Stimulated activated naive B cell treated with anti-CD40 and anti-IgM and Interleukin-4, amounts not matched to agents 10 μg/mL and 1 μg/mL and 100 μg/mL, for 72 hours (primary cell): Measurements from ENCODE around the gene KHNYN.

Experiments
- ATAC-seq, 2 donors: fragments of 150-1000 bp; cut with Tn5 transposase; replicated peaks; 2 replicates each; pipeline ENCODE4 v1.10.0; 2021; ENCODE audit warnings: moderate library complexity in 1 of 2
- DNase-seq: peaks from one replicate; pipeline ENCODE4 v3.0.0; 2021
- H3K27ac Mint-ChIP-seq: one replicate; pipeline ENCODE4 v1.8.0; 2022; ENCODE audit warnings: mild to moderate bottlenecking, mixed read lengths
- H3K27me3 Mint-ChIP-seq, 2 donors: one replicate each; pipeline ENCODE4 v1.8.0; 2022; ENCODE audit warnings: mixed read lengths in 2 of 2
- H3K36me3 Mint-ChIP-seq, 2 donors: one replicate each; pipeline ENCODE4 v1.8.0; 2022; ENCODE audit warnings: mixed read lengths in 2 of 2, mild to moderate bottlenecking in 1 of 2
- H3K4me1 Mint-ChIP-seq, 2 donors: one replicate each; pipeline ENCODE4 v1.8.0; 2022; ENCODE audit warnings: mixed read lengths in 2 of 2, mild to moderate bottlenecking in 1 of 2
- H3K4me3 Mint-ChIP-seq, 2 donors: one replicate each; pipeline ENCODE4 v1.8.0; 2022; ENCODE audit warnings: mild to moderate bottlenecking in 2 of 2, mixed read lengths in 2 of 2, moderate library complexity in 1 of 2
- H3K9me3 Mint-ChIP-seq, 2 donors: one replicate each; pipeline ENCODE4 v1.8.0; 2022; ENCODE audit warnings: mixed read lengths in 2 of 2, mild to moderate bottlenecking in 1 of 2

Gene KHNYN

GRCh38 chr14:24435192-24435810 lies 5.5 kb downstream of the KHNYN start:
- no peak overlapping the region for H3K4me3 Mint-ChIP-seq
- ATAC-seq = no peak
- peaks cover 55 to 77% of the 10 kb centered on the region in 2 donors for H3K36me3 Mint-ChIP-seq
- H3K27me3 Mint-ChIP-seq = no peaks in the 10 kb centered on the region
- no peaks in the 10 kb centered on the region for H3K9me3 Mint-ChIP-seq
- H3K4me1 Mint-ChIP-seq = peaks cover 56 to 81% of the 10 kb centered on the region in 2 donors
- peak overlapping the region; percentile 91 for H3K27ac Mint-ChIP-seq
- DNase-seq = no peak

GRCh38 chr14:24435998-24436354 lies 6.2 kb downstream of the KHNYN start:
- peak overlapping the region; percentile 31 to 47 for H3K4me3 Mint-ChIP-seq
- no peak for DNase-seq
- H3K9me3 Mint-ChIP-seq = no peaks in the 10 kb centered on the region
- peak overlapping the region; percentile 91 for H3K27ac Mint-ChIP-seq
- no peaks in the 10 kb centered on the region for H3K27me3 Mint-ChIP-seq
- peaks cover 61 to 85% of the 10 kb centered on the region in 2 donors for H3K4me1 Mint-ChIP-seq
- no peak for ATAC-seq
- H3K36me3 Mint-ChIP-seq = peaks cover 55 to 80% of the 10 kb centered on the region in 2 donors

GRCh38 chr14:24436355-24437019 lies 6.7 kb downstream of the KHNYN start:
- no peaks in the 10 kb centered on the region for H3K27me3 Mint-ChIP-seq
- peaks cover 56 to 85% of the 10 kb centered on the region in 2 donors for H3K4me1 Mint-ChIP-seq
- H3K4me3 Mint-ChIP-seq = peak overlapping the region; percentile 52 to 54
- H3K9me3 Mint-ChIP-seq = no peaks in the 10 kb centered on the region
- ATAC-seq (peak; percentile 62), DNase-seq (no peak)
- H3K36me3 Mint-ChIP-seq = peaks cover 51 to 77% of the 10 kb centered on the region in 2 donors
- H3K27ac Mint-ChIP-seq = peak overlapping the region; percentile 93

- H3K9me3 Mint-ChIP-seq = no peaks in the 10 kb centered on the region
- H3K4me3 Mint-ChIP-seq = peak overlapping the region; percentile 52 to 54
- no peak for ATAC-seq
- H3K27me3 Mint-ChIP-seq = no peaks in the 10 kb centered on the region
- peaks cover 47 to 75% of the 10 kb centered on the region in 2 donors for H3K36me3 Mint-ChIP-seq
- H3K27ac Mint-ChIP-seq = peak overlapping the region; percentile 93
- no peak for DNase-seq
- peaks cover 54 to 85% of the 10 kb centered on the region in 2 donors for H3K4me1 Mint-ChIP-seq
Measured at GRCh38 chr14:24437020-24437735, 7.4 kb downstream of the KHNYN start.

- H3K4me3 Mint-ChIP-seq = no peak overlapping the region
- no peaks in the 10 kb centered on the region for H3K27me3 Mint-ChIP-seq
- H3K27ac Mint-ChIP-seq = peak overlapping the region; percentile 93
- peaks cover 54 to 84% of the 10 kb centered on the region in 2 donors for H3K4me1 Mint-ChIP-seq
- no peaks in the 10 kb centered on the region for H3K9me3 Mint-ChIP-seq
- ATAC-seq = no peak
- H3K36me3 Mint-ChIP-seq = peaks cover 47 to 79% of the 10 kb centered on the region in 2 donors
- no peak for DNase-seq
Measured at GRCh38 chr14:24437736-24438067, 7.9 kb downstream of the KHNYN start.

- no peak for DNase-seq
- H3K4me3 Mint-ChIP-seq = no peak overlapping the region
- H3K27ac Mint-ChIP-seq = peak overlapping the region; percentile 54
- no peaks in the 10 kb centered on the region for H3K9me3 Mint-ChIP-seq
- no peak for ATAC-seq
- no peaks in the 10 kb centered on the region for H3K27me3 Mint-ChIP-seq
- peaks cover 51 to 76% of the 10 kb centered on the region in 2 donors for H3K4me1 Mint-ChIP-seq
- peaks cover 40 to 76% of the 10 kb centered on the region in 2 donors for H3K36me3 Mint-ChIP-seq
Measured at GRCh38 chr14:24438223-24439097, 8.7 kb downstream of the KHNYN start.

- Mint-ChIP-seq H3K9me3 (no peaks in the 10 kb centered on the region), H3K27ac (peak overlapping the region; percentile 11), H3K4me3 (no peak overlapping the region), H3K4me1 (peaks cover 52 to 75% of the 10 kb centered on the region in 2 donors), H3K36me3 (peaks cover 38 to 76% of the 10 kb centered on the region in 2 donors), H3K27me3 (no peaks in the 10 kb centered on the region)
- ATAC-seq (no peak), DNase-seq (no peak)
Measured at GRCh38 chr14:24439257-24439656, 9.5 kb downstream of the KHNYN start.

- H3K4me3 Mint-ChIP-seq = no peak overlapping the region
- DNase-seq = no peak
- ATAC-seq = no peak
- H3K27me3 Mint-ChIP-seq = no peaks in the 10 kb centered on the region
- peaks cover 35 to 74% of the 10 kb centered on the region in 2 donors for H3K36me3 Mint-ChIP-seq
- peaks cover 47 to 68% of the 10 kb centered on the region in 2 donors for H3K4me1 Mint-ChIP-seq
- H3K9me3 Mint-ChIP-seq = peaks cover 0 to 1% of the 10 kb centered on the region in 2 donors
- H3K27ac Mint-ChIP-seq = peak overlapping the region; percentile 0
Measured at GRCh38 chr14:24439830-24440605, 10.3 kb downstream of the KHNYN start.

- peaks cover 30 to 70% of the 10 kb centered on the region in 2 donors for H3K36me3 Mint-ChIP-seq
Measured at GRCh38 chr14:24440606-24441399, 11.0 kb downstream of the KHNYN start.

GRCh38 chr14:24441485-24441884 lies 11.7 kb downstream of the KHNYN start:
- H3K4me1 Mint-ChIP-seq = peaks cover 33 to 54% of the 10 kb centered on the region in 2 donors
- H3K9me3 Mint-ChIP-seq = peaks cover 0 to 4% of the 10 kb centered on the region in 2 donors
- peak overlapping the region; percentile 99 for H3K27ac Mint-ChIP-seq
- DNase-seq (no peak), ATAC-seq (no peak)
- H3K4me3 Mint-ChIP-seq = peak overlapping the region; percentile 91 to 95
- peaks cover 28 to 70% of the 10 kb centered on the region in 2 donors for H3K36me3 Mint-ChIP-seq
- H3K27me3 Mint-ChIP-seq = no peaks in the 10 kb centered on the region

More at GRCh38 chr14:24440606-24441399, 11.0 kb downstream of the KHNYN start:
- DNase-seq (no peak), ATAC-seq (no peak)
- Mint-ChIP-seq H3K27ac (peak overlapping the region; percentile 99), H3K27me3 (no peaks in the 10 kb centered on the region), H3K4me1 (peaks cover 39 to 60% of the 10 kb centered on the region in 2 donors), H3K4me3 (peak overlapping the region in 1 of 2 donors; percentile 95), H3K9me3 (peaks cover 0 to 3% of the 10 kb centered on the region in 2 donors)

- DNase-seq (no peak), ATAC-seq (no peak)
- no peaks in the 10 kb centered on the region for H3K27me3 Mint-ChIP-seq
- H3K4me1 Mint-ChIP-seq = peaks cover 30 to 50% of the 10 kb centered on the region in 2 donors
- H3K9me3 Mint-ChIP-seq = peaks cover 0 to 4% of the 10 kb centered on the region in 2 donors
- H3K27ac Mint-ChIP-seq = peak overlapping the region; percentile 99
- H3K36me3 Mint-ChIP-seq = peaks cover 30 to 68% of the 10 kb centered on the region in 2 donors
- peak overlapping the region; percentile 91 to 95 for H3K4me3 Mint-ChIP-seq
Measured at GRCh38 chr14:24441904-24442239, 12.1 kb downstream of the KHNYN start.

GRCh38 chr14:24442240-24443052 lies 12.7 kb downstream of the KHNYN start, which contains the start of gene SDR39U1:
Gene SDR39U1 (minus strand): TSS chr14:24442776. CDS start chr14:24442769, 7 bp downstream.
- peak; percentile 89 to 91 for ATAC-seq
- peak within 1 kb of the TSS; percentile 91 to 95 for H3K4me3 Mint-ChIP-seq
- peaks cover 27 to 65% of the 10 kb centered on the region in 2 donors for H3K36me3 Mint-ChIP-seq
- peak within 1 kb of the TSS; percentile 99 for H3K27ac Mint-ChIP-seq
- H3K9me3 Mint-ChIP-seq = peaks cover 0 to 4% of the 10 kb centered on the region in 2 donors
- peak; percentile 98 for DNase-seq
- H3K4me1 Mint-ChIP-seq = peaks cover 27 to 44% of the 10 kb centered on the region in 2 donors
- H3K27me3 Mint-ChIP-seq = no peaks in the 10 kb centered on the region
